ENCODE results near the gene SRRM2. TPM values are rescaled to one million over a fixed set of nuclear protein-coding genes. Genes with fewer than 3 reads are reported as not detected.

The SRRM2 gene
- 660 TPM for total RNA-seq
- long read RNA-seq, transcript SRRM2-213 (2 exons, 732 nt), result minor isoform, 7 of 158 reads
- long read RNA-seq, transcript SRRM2-218 (3 exons, 1,759 nt), result major isoform, 15 of 158 reads
- long read RNA-seq, transcript SRRM2-222 (10 exons, 1,146 nt), result minor isoform, 5 of 158 reads
- long read RNA-seq, transcript SRRM2-230 (11 exons, 3,314 nt), result minor isoform, 7 of 158 reads
- long read RNA-seq, partial matches to known transcripts, result 79 of 158 reads
- long read RNA-seq, other reads (novel, unspliced or antisense), result 37 of 158 reads

- TF ChIP-seq CTCF (IDR thresholded peaks at IDR 0.05), result no peak
- Histone ChIP-seq H3K27ac (peak within 1 kb of the TSS; percentile 99), H3K4me1 (peaks cover 38% of the 10 kb centered on the region), H3K4me3 (peak within 1 kb of the TSS; percentile 99), H3K9me3 (no peaks in the 10 kb centered on the region), H3K27me3 (no peaks in the 10 kb centered on the region), H3K36me3 (peaks cover 11% of the 10 kb centered on the region)
- DNase-seq (peak; percentile 98), ATAC-seq (peak; percentile 95)
- intact Hi-C loops (cut with DNase I), result no loop called here
Observed at GRCh38 chr16:2752035-2752849, at the start of gene SRRM2. Gene SRRM2, plus strand, starts transcription at chr16:2752638. Its CDS starts 3,727 bp downstream, at chr16:2756365.

DNA sequence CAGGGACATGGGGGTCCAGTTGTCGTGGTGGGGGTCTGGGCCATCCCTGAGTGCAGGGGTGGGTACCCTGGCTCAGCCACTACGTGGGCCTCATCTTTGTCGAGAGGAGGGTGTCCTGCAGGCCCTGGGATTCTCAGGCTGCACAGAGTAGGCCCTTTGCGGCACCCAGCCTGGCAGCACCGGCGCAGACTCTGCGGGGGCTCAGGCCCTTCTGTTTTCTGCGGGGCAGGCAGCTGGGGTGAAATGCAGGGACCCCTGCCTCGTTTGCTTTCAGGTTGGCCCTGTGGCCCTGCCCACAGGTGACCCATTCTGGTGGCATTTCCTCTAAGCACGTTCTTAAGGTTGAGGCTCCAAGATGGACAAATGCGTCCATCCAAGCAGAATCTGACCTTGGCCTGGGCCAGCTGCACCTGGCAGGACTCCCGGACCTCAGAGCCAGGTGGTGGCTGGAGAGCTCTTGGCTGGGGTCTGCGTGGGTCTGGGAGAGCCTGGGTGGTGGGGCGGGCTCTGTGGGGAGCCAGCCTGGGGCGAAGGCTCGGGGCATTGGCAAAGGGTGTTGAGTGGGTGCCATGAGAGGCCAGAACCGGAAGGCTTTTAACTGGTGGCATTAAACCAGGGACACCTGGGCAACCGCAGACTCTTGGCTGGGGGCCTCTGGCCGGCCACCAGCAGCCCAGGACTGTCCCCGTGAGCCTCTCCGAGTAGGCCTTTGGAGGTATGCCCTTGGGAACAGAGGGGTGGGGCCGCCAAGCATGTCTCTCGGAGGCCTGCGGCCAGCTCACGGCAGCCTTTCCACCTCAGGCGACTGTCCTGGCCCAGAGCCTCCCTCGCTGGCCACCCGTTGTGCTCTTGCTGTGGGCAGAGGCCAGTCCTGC lies 49.3 kb upstream of the SRRM2 start:
- Histone ChIP-seq H3K27me3 (no peaks in the 10 kb centered on the region), H3K4me3 (no peak overlapping the region), H3K36me3 (peaks cover 74% of the 10 kb centered on the region), H3K9me3 (no peaks in the 10 kb centered on the region), H3K4me1 (no peaks in the 10 kb centered on the region), H3K27ac (no peak overlapping the region)
- TF ChIP-seq CTCF (IDR thresholded peaks at IDR 0.05), result no peak
- no peak for DNase-seq
- intact Hi-C loops (cut with DNase I), result no loop called here
- ATAC-seq, result no peak

DNA sequence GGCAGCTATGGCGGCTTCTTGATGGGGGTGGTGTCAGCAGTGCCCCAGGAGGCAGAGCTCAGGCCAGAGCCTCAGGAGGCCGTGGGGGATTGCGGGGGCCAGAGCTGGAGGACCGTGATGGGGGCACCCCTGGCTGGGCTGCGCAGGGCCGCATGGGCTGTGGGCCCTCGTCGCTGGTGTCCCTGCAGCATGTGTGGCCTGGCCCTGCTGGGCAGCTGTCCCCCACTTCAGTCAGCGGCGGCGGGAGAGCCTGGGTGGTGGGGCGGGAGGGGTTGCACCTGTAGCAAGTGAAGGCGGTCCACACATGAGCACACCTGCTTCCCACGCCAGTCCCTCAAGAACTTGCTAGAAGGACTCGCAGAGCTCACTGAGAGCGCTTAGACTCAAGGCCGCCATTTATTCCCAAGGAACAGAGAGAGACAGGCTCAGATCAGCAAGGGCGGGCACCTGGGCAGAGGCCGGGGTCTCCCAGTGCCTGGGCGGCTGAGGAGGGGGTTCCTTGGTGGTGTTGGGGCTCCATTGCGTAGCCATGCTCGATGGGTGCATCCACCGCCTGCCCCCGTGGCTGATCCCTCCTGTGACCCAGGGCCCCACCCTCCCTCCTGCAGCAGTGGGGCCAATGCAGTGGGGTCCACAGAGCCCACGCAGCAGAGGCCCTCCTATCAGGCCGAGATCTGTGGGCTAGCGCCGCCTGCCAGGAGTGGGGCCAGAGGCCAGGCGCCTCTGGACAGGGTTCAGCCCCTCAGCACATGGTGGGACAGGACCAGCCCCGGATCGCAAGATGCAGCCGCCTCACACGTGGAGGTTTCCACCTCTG lies 48.1 kb upstream of the SRRM2 start:
- H3K4me1 ChIP-seq, result no peaks in the 10 kb centered on the region
- no peaks in the 10 kb centered on the region for H3K9me3 ChIP-seq
- H3K27ac ChIP-seq, result no peak overlapping the region
- H3K36me3 ChIP-seq, result peaks cover 74% of the 10 kb centered on the region
- no peak overlapping the region for H3K4me3 ChIP-seq
- ATAC-seq (no peak), DNase-seq (no peak)
- intact Hi-C loops (cut with DNase I), result no loop called here
- no peak for TF ChIP-seq CTCF (IDR thresholded peaks at IDR 0.05)
- H3K27me3 ChIP-seq, result no peaks in the 10 kb centered on the region

DNA sequence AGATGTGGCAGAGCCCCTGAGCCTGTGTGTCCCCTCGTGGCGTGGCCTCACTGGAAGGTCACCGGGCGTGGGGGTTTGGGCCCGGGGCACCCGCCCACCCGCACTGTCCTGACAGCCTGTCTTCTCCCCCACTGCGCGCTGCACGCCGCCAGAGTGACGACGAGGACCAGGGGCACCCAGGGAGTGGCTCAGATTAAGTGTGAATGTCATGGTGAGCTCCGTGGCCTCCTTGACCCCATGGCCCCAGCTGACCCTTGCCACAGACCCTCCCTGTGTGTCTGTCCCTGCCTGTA lies 47.5 kb upstream of the SRRM2 start:
- Histone ChIP-seq H3K9me3 (no peaks in the 10 kb centered on the region), H3K4me3 (no peak overlapping the region), H3K27me3 (no peaks in the 10 kb centered on the region), H3K27ac (no peak overlapping the region), H3K4me1 (no peaks in the 10 kb centered on the region), H3K36me3 (peaks cover 74% of the 10 kb centered on the region)
- TF ChIP-seq CTCF (IDR thresholded peaks at IDR 0.05), result no peak
- intact Hi-C loops (cut with DNase I), result no loop called here
- DNase-seq (no peak), ATAC-seq (no peak)

DNA sequence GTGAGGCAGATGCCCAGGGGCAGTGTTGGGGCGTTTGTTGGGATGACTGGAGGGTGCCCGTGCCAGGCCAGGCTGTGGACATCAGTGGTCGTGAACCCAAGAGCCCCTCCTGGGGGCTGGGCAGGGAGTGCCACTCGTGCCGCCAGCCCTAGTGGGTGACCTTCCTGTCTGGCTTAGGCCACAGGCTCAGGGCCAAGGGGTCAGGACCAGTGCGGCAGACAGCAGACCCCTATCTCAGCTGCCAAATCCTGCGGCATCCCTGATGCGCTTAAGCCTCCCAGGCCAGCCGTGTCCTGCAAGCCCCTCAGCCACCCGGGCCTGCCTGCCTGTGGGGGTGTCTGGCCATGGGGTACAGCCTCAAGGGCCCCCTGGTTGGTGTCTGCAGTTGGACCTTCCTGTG lies 47.1 kb upstream of the SRRM2 start:
- DNase-seq (no peak), ATAC-seq (no peak)
- Histone ChIP-seq H3K4me3 (no peak overlapping the region), H3K27me3 (no peaks in the 10 kb centered on the region), H3K36me3 (peaks cover 71% of the 10 kb centered on the region), H3K9me3 (no peaks in the 10 kb centered on the region), H3K4me1 (no peaks in the 10 kb centered on the region), H3K27ac (no peak overlapping the region)
- no peak for TF ChIP-seq CTCF (IDR thresholded peaks at IDR 0.05)
- intact Hi-C loops (cut with DNase I), result no loop called here

Data from upper lobe of right lung (tissue), 1 donor.